Neuronal stem cell (in vitro differentiated cells): ENCODE measurements around the gene RECK.
A peak's percentile ranks its signal among the peaks of the same experiment; 100 is the strongest.

Source experiments
- DNase-seq: peaks from one replicate; pipeline ENCODE4 v3.0.0-alpha.2; 2013; ENCODE audit warnings: low spot score
- H2AFZ ChIP-seq: one replicate; pipeline ENCODE4 v1.6.1; 2013; ENCODE audit warnings: mild to moderate bottlenecking, low read length, inconsistent platforms
- H2AK5ac ChIP-seq: 2 replicates; pipeline ENCODE4 v1.6.1; 2013; ENCODE audit warnings: low read depth, mild to moderate bottlenecking, inconsistent platforms, low read length, moderate library complexity, mixed read lengths
- H2BK120ac ChIP-seq: 2 replicates; pipeline ENCODE4 v1.6.1; 2013; ENCODE audit warnings: low read depth, mild to moderate bottlenecking, inconsistent platforms, low read length, moderate library complexity, mixed read lengths
- H2BK12ac ChIP-seq: one replicate; pipeline ENCODE4 v1.6.1; 2013; ENCODE audit warnings: low read length, inconsistent platforms
- H2BK15ac ChIP-seq: 2 replicates; pipeline ENCODE4 v1.6.1; 2013; ENCODE audit warnings: mild to moderate bottlenecking, low read length, inconsistent platforms, mixed read lengths
- H2BK5ac ChIP-seq: one replicate; pipeline ENCODE4 v1.6.1; 2013; ENCODE audit warnings: inconsistent platforms, mild to moderate bottlenecking, low read length, moderate library complexity
- H3K14ac ChIP-seq: one replicate; pipeline ENCODE4 v1.6.1; 2013; ENCODE audit warnings: low read length, inconsistent platforms
- H3K18ac ChIP-seq: 2 replicates; pipeline ENCODE4 v1.6.1; 2013; ENCODE audit warnings: low read length, inconsistent platforms
- H3K23ac ChIP-seq: 2 replicates; pipeline ENCODE4 v1.6.1; 2013; ENCODE audit warnings: low read depth, mild to moderate bottlenecking, mixed read lengths, low read length, inconsistent platforms; ENCODE audit not compliant: poor library complexity
- H3K27ac ChIP-seq: replicated peaks from 3 replicates; pipeline ENCODE4 v1.5.1; 2013; ENCODE audit warnings: low read length, inconsistent platforms
- H3K27me3 ChIP-seq, 3 experiments: 2 replicates each; pipeline ENCODE4 v1.6.1; 2013; ENCODE audit warnings: low read length in 3 of 3, mild to moderate bottlenecking in 2 of 3, inconsistent platforms in 1 of 3, low read depth in 1 of 3, mixed read lengths in 1 of 3, moderate library complexity in 1 of 3; ENCODE audit not compliant: control insufficient read depth in 3 of 3, insufficient read depth in 3 of 3
- H3K36me3 ChIP-seq, 2 donors: replicated peaks in 1 of 2; 2 replicates each; pipeline ENCODE4 v1.6.1; 2013; ENCODE audit warnings: low read length in 2 of 2; ENCODE audit not compliant: control insufficient read depth in 2 of 2, insufficient read depth in 2 of 2
- H3K4ac ChIP-seq: 2 replicates; pipeline ENCODE4 v1.6.1; 2013; ENCODE audit warnings: inconsistent platforms, mild to moderate bottlenecking, low read length, moderate library complexity
- H3K4me1 ChIP-seq, 2 donors: 1 replicate in 1 of 2; 2 replicates in 1 of 2; pipeline ENCODE4 v1.6.1; 2013; ENCODE audit warnings: low read length in 2 of 2, low read depth in 1 of 2; ENCODE audit not compliant: control insufficient read depth in 2 of 2, insufficient read depth in 1 of 2
- H3K4me2 ChIP-seq: one replicate; pipeline ENCODE4 v1.6.1; 2013; ENCODE audit warnings: mild to moderate bottlenecking, low read length, inconsistent platforms; ENCODE audit not compliant: insufficient read depth, poor library complexity, severe bottlenecking
- H3K4me3 ChIP-seq, 2 donors: 2 replicates each; pipeline ENCODE4 v1.5.1; 2013; ENCODE audit warnings: low read length in 2 of 2, mild to moderate bottlenecking in 2 of 2, inconsistent platforms in 1 of 2, moderate library complexity in 1 of 2
- H3K79me1 ChIP-seq: one replicate; pipeline ENCODE4 v1.6.1; 2013; ENCODE audit warnings: low read depth, mild to moderate bottlenecking, inconsistent platforms, low read length, moderate library complexity
- H3K9ac ChIP-seq: one replicate; pipeline ENCODE4 v1.6.1; 2013; ENCODE audit warnings: mild to moderate bottlenecking, low read depth, low read length, inconsistent platforms; ENCODE audit not compliant: poor library complexity
- H3K9me3 ChIP-seq, 2 donors: replicated peaks in 1 of 2; 2 replicates each; pipeline versions ENCODE3 to v1.6.1; 2013; ENCODE audit warnings: low read length in 2 of 2, mild to moderate bottlenecking in 2 of 2, inconsistent platforms in 1 of 2, low read depth in 1 of 2, mixed read lengths in 1 of 2, moderate library complexity in 1 of 2; ENCODE audit not compliant: control insufficient read depth in 2 of 2, insufficient read depth in 1 of 2
- H4K8ac ChIP-seq: one replicate; pipeline ENCODE4 v1.6.1; 2013; ENCODE audit warnings: low read depth, mild to moderate bottlenecking, inconsistent platforms, low read length, moderate library complexity
- H4K91ac ChIP-seq: one replicate; pipeline ENCODE4 v1.6.1; 2013; ENCODE audit warnings: low read length, low read depth, mild to moderate bottlenecking, inconsistent platforms; ENCODE audit not compliant: poor library complexity
- WGBS, 2 donors: extraction: QIAGEN DNeasy Blood & Tissue Kit; methylation state at CpG; one replicate each; pipeline ENCODE4 v1.1.7; 2013; ENCODE audit warnings: missing lambda C conversion rate in 2 of 2, mixed read lengths in 1 of 2; ENCODE audit not compliant: insufficient read length in 2 of 2, insufficient replicate concordance in 1 of 2; ENCODE audit errors: extremely low coverage in 2 of 2; 5-methylcytosine and 5-hydroxymethylcytosine counted together

Gene RECK

DNA sequence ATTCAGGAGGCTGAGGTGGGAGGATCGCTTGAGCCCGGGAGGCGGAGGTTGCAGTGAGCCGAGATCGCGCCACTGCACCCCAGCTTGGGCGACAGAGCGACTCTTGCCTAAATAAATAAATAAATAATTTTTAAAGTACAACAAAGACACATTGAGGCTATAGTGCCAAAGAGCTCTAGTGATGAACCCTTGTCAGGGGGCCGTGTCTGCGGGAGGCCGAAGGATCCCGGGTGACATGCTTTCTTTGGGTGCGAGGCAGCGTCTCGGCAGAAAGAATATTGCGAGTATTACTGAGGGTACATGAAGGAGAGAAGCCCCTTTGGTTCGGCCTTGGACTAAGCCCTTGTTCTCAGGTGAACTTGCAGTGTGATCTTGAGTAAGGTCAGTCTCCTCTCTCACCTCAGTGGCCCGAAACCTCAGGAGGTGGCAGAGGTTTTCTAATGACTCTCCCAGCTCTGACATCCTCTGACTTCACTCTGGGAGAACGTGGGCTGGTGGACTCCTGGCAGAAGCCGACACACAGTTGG, 397 bp upstream of the RECK start:
- H2BK5ac ChIP-seq: peak overlapping the region; percentile 97
- no peaks in the 10 kb centered on the region for H3K9me3 ChIP-seq
- H2AFZ ChIP-seq: peak overlapping the region; percentile 99
- no peak overlapping the region for H2BK120ac ChIP-seq
- peaks cover 3 to 7% of the 10 kb centered on the region in 2 donors for H3K4me1 ChIP-seq
- no peak overlapping the region for H4K8ac ChIP-seq
- H3K14ac ChIP-seq: no peak overlapping the region
- H3K9ac ChIP-seq: no peak overlapping the region
- H3K79me1 ChIP-seq: no peaks in the 10 kb centered on the region
- H2BK15ac ChIP-seq: no peak overlapping the region
- H3K4ac ChIP-seq: no peak overlapping the region
- no peaks in the 10 kb centered on the region for H3K36me3 ChIP-seq
- DNase-seq: no peak
- peaks cover 0 to 27% (median 0%) of the 10 kb centered on the region in 3 experiments for H3K27me3 ChIP-seq
- H4K91ac ChIP-seq: no peak overlapping the region
- peak overlapping the region; percentile 98 for H3K23ac ChIP-seq
- H3K18ac ChIP-seq: peak overlapping the region; percentile 66
- peak overlapping the region; percentile 56 to 62 for H3K4me3 ChIP-seq
- no CpG with 5 or more reads among the region's 20 CpGs for WGBS, 2 donors
- H3K27ac ChIP-seq: no peak overlapping the region
- no peak overlapping the region for H2AK5ac ChIP-seq
- no peak overlapping the region for H2BK12ac ChIP-seq
- peak overlapping the region; percentile 61 for H3K4me2 ChIP-seq

DNA sequence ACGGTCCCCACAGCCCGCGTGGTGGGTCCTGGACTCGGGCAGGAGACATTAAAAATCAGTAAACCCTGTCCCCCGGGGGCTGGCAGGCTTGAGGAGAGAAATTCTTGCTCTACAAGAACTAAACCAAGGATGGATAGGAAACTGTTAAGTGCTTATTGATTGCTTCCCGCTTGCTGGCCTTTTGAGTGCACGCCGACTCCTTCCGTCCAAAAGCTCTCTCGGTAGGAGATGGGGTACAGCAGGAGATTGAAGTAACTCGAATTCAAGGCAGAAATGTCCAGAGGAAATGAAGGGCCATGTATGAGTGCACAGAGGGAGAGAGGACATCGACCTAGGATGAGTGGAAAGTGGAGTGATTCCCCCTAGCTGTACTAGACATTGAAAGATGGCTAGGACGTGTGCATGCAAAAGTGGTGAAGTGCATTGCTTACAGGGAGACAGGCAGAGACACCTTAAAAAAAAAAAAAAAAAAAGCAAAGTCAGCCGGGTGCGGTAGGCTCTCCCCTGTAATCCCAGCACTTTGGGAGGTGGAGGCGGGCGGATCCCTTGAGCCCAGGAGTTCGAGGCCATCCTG, 923 bp downstream of the RECK start:
- Histone ChIP-seq H3K4me2 (peak overlapping the region; percentile 78), H3K23ac (no peak overlapping the region), H3K4ac (no peak overlapping the region), H4K91ac (no peak overlapping the region), H2BK12ac (no peak overlapping the region), H4K8ac (no peak overlapping the region), H2AFZ (peak overlapping the region; percentile 99), H2BK120ac (no peak overlapping the region), H2BK15ac (no peak overlapping the region), H3K36me3 (no peaks in the 10 kb centered on the region), H3K27me3 (peaks cover 0 to 13% (median 0%) of the 10 kb centered on the region in 3 experiments), H3K79me1 (no peaks in the 10 kb centered on the region), H3K4me1 (peaks cover 3 to 7% of the 10 kb centered on the region in 2 donors), H3K27ac (no peak overlapping the region), H3K9ac (peak overlapping the region; percentile 85), H3K9me3 (no peaks in the 10 kb centered on the region), H3K14ac (no peak overlapping the region), H3K18ac (no peak overlapping the region), H3K4me3 (peak overlapping the region; percentile 62 to 90), H2BK5ac (peak overlapping the region; percentile 97), H2AK5ac (no peak overlapping the region)
- WGBS, 2 donors: no CpG with 5 or more reads among the region's 18 CpGs
- DNase-seq: no peak

DNA sequence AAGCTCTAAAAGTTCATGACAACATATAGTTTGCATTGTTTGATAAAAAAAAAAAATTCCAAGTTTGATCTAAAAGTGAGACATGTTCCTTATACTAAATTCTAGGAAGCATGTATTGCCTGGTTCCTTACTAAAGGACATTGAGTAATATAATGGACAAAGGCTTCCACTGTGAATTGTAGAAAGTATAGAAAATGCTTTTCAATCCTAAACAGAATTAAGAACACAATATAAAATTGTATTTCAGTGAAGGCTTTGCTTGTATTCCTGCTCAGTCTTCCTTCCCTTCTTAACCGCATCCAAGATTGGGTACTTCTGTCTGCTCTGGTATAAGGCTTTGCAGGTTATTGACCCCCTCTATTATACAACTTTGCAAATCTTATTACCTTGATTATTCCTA, 2.4 kb downstream of the RECK start:
- no peak overlapping the region for H2BK15ac ChIP-seq
- H3K27ac ChIP-seq: no peak overlapping the region
- no peak overlapping the region for H3K4me2 ChIP-seq
- WGBS, 2 donors: no CpG with 5 or more reads among the region's 1 CpG
- no peak overlapping the region for H3K9ac ChIP-seq
- no peaks in the 10 kb centered on the region for H3K36me3 ChIP-seq
- no peak overlapping the region for H3K18ac ChIP-seq
- no peak overlapping the region for H3K14ac ChIP-seq
- no peak overlapping the region for H2AFZ ChIP-seq
- no peak overlapping the region for H4K91ac ChIP-seq
- no peak for DNase-seq
- no peak overlapping the region for H2BK5ac ChIP-seq
- H3K4me3 ChIP-seq: no peak overlapping the region
- no peak overlapping the region for H3K4ac ChIP-seq
- H3K27me3 ChIP-seq: peaks cover 0 to 3% (median 0%) of the 10 kb centered on the region in 3 experiments
- H2BK120ac ChIP-seq: no peak overlapping the region
- H3K79me1 ChIP-seq: no peaks in the 10 kb centered on the region
- peaks cover 3 to 7% of the 10 kb centered on the region in 2 donors for H3K4me1 ChIP-seq
- H3K9me3 ChIP-seq: peaks cover 0 to 6% of the 10 kb centered on the region in 2 donors
- H4K8ac ChIP-seq: no peak overlapping the region
- H3K23ac ChIP-seq: no peak overlapping the region
- H2AK5ac ChIP-seq: no peak overlapping the region
- H2BK12ac ChIP-seq: no peak overlapping the region

DNA sequence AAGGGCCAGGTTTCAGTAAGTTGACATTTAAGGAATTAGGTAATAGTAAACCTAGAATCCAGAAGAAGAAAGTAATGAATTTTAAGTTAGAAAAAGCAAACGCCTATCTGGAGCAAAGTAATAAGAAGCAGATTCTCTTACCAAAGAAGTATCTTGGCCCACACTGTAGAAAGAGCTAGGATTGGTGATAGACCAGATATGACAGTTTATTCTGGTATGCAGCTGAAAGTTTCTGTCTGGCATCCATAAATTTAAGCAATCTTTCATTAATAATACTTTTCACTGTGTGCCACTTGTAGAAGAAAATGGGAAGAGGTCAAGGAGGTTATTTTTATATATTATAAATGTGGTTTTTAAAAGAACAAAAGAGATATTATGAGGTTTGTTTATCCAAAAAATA, 3.0 kb downstream of the RECK start:
- Histone ChIP-seq H2BK12ac (no peak overlapping the region), H3K23ac (no peak overlapping the region), H3K14ac (no peak overlapping the region), H2AK5ac (no peak overlapping the region), H3K79me1 (no peaks in the 10 kb centered on the region), H2BK15ac (no peak overlapping the region), H3K4ac (no peak overlapping the region), H3K36me3 (no peaks in the 10 kb centered on the region), H4K8ac (no peak overlapping the region), H3K4me1 (peaks cover 3 to 7% of the 10 kb centered on the region in 2 donors), H3K18ac (no peak overlapping the region), H3K4me3 (no peak overlapping the region), H2BK5ac (no peak overlapping the region), H3K27me3 (no peaks in the 10 kb centered on the region), H3K4me2 (no peak overlapping the region), H3K9ac (no peak overlapping the region), H3K27ac (no peak overlapping the region), H2BK120ac (no peak overlapping the region), H3K9me3 (peaks cover 0 to 6% of the 10 kb centered on the region in 2 donors), H4K91ac (no peak overlapping the region), H2AFZ (no peak overlapping the region)
- no peak for DNase-seq
- WGBS, 2 donors: no CpG with 5 or more reads among the region's 1 CpG
